ENCODE results near the gene SNX8.

Gene SNX8

GRCh38 chr7:2314209-2314955 is at the start of gene SNX8:
SNX8 (minus strand) TSS chr7:2314441; CDS start chr7:2314421, 20 bp downstream.
- no peak for TF ChIP-seq FOXM1 (IDR thresholded peaks at IDR 0.05; ENCODE audit: borderline replicate concordance, low read depth)
- TF ChIP-seq, protein P1, sequence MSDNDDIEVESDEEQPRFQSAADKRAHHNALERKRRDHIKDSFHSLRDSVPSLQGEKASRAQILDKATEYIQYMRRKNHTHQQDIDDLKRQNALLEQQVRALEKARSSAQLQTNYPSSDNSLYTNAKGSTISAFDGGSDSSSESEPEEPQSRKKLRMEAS (IDR thresholded peaks at IDR 0.05) = peak; percentile 87
- TF ChIP-seq CEBPB (IDR thresholded peaks at IDR 0.05) = no peak
- no peak for TF ChIP-seq NFIC (IDR thresholded peaks at IDR 0.05)
- no peak for TF ChIP-seq TEAD4 (IDR thresholded peaks at IDR 0.05)
- peak; percentile 23; the same call in 1 of the 2 replicates for TF ChIP-seq TCF12 (IDR thresholded peaks at IDR 0.05; ENCODE audit: low read depth)
- TF ChIP-seq ZBTB7A (IDR thresholded peaks at IDR 0.05; ENCODE audit: low read depth) = no peak
- 0 out of 2 replicates have a peak, but pooled peaks have one; percentile 42 for TF ChIP-seq TAF1 (IDR thresholded peaks at IDR 0.05; ENCODE audit: low read depth)
- no peak for TF ChIP-seq CREB1 (IDR thresholded peaks at IDR 0.05; ENCODE audit: low read depth)
- peak; percentile 50; the same call in 1 of the 2 replicates for TF ChIP-seq YY1 (IDR thresholded peaks at IDR 0.05; ENCODE audit: low read depth)
- TF ChIP-seq REST (IDR thresholded peaks at IDR 0.05; ENCODE audit: low read depth) = no peak
- peak; percentile 94 for TF ChIP-seq USF1 (IDR thresholded peaks at IDR 0.05)
- TF ChIP-seq EGR1 (IDR thresholded peaks at IDR 0.05) = peak; percentile 53; the same call in 1 of the 2 replicates

DNA sequence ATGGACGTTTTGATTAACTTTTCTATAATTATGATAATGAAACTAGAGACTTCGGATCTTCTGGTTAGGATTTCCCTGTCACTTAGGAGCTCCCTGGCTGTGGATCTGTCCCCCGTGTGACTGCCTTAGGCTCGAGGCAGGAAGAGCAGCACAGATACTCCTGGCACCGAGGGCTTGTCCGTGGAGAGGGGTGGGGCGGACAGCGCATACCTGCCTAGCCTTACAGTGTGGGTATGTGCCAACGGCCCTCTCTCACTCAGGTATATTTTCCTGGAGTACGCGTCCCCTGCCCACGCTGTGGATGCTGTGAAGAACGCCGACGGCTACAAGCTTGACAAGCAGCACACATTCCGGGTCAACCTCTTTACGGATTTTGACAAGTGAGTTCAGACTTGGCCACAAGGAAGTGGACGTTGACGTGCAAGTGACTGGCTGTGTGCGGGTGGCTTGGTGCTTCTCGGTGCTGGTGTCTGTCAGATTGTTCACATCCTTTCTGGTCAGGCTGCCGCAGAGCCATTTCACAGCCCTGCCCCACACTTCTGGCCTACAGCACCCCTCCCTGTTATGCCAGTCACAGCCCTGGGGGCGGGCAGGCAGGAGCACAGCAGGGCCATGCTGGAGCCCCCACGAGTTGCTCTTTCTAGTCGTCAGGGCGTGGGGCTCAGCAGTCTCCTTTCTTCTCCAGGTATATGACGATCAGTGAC is 48.3 kb upstream of the SNX8 start:
- TF ChIP-seq REST (IDR thresholded peaks at IDR 0.05; ENCODE audit: low read depth) (no peak), FOXM1 (IDR thresholded peaks at IDR 0.05; ENCODE audit: borderline replicate concordance, low read depth) (no peak)
- TF ChIP-seq, protein P1 (IDR thresholded peaks at IDR 0.05) = no peak

- TF ChIP-seq EGR1 (IDR thresholded peaks at IDR 0.05) (no peak), USF1 (IDR thresholded peaks at IDR 0.05) (no peak), CREB1 (IDR thresholded peaks at IDR 0.05; ENCODE audit: low read depth) (no peak), TAF1 (IDR thresholded peaks at IDR 0.05; ENCODE audit: low read depth) (no peak), NFIC (IDR thresholded peaks at IDR 0.05) (no peak), TCF12 (IDR thresholded peaks at IDR 0.05; ENCODE audit: low read depth) (no peak)
These were observed 46.6 kb upstream of the SNX8 start for GRCh38 chr7:2360796-2361195.

DNA sequence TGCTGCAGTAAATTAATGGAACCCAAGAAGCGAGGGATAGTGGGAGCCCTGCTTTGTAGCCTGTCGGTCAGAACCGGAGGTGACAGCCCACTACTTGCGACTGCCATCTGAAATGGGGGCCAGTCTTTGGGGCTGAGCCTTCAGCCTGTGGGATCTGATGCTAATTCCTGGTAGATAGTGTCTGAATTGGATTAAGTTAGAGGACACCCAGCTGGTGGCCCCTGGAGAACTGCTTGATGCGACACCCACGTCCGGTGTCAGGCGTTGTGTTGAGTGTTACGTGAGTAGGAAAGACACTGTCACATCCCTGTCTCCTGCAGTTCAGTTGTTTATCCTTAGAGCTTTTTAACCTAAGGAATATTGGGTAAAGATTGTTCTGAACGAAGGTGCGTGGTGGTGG is 45.4 kb upstream of the SNX8 start:
- TF ChIP-seq TCF12 (IDR thresholded peaks at IDR 0.05; ENCODE audit: low read depth) (no peak), EP300 (IDR thresholded peaks at IDR 0.05; ENCODE audit: borderline replicate concordance) (no peak), EGR1 (IDR thresholded peaks at IDR 0.05) (no peak), RAD21 (IDR thresholded peaks at IDR 0.05; ENCODE audit: low read depth) (no peak), REST (IDR thresholded peaks at IDR 0.05; ENCODE audit: low read depth) (no peak)

Measured in Ishikawa (cell line).